ENCODE data around the gene FCHSD2. TPM values are rescaled to one million over a fixed set of nuclear protein-coding genes. Genes with fewer than 3 reads are reported as not detected.

Gene FCHSD2
- total and polyA plus RNA-seq, 2 of the 8 experiments (the other 6 are each of a cell fraction or from before 2014, with no cell fraction given), result 4.1 to 7.8 TPM

DNA sequence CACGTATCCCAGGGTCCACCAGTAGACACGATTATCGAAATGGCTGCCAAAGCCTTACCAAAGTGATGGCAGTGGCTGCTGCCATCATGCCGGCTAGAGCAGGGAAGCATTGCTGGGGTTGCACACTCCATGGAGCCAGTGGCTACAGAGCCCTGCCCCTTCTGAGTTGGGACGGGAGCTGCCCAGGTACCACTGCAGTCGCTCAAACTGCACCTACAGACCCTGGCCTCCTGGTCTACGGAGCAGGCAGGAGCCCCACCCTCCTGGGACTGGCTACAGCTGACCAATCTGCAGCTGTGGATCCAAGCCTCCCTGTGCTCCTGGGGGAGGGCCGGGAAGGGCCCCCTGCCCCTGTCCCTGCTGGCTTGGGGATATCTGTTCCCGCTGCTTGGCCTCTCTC lies 216.5 kb downstream of the FCHSD2 start:
- Histone ChIP-seq H3K4ac (replicated peaks; ENCODE audit: insufficient read length, low read depth, low read length) (no peak overlapping the region), H3K9ac (replicated peaks in 1 of 4; ENCODE audit: extremely low read depth in 1 of 4, low read depth in 3 of 4, low read length in 3 of 4) (no peak overlapping the region), H2AFZ (ENCODE audit: low read length) (no peak overlapping the region), H2AK5ac (ENCODE audit: low read depth, low read length) (no peak overlapping the region), H4K91ac (replicated peaks; ENCODE audit: insufficient read length, low read length) (no peak overlapping the region), H3K56ac (replicated peaks; ENCODE audit: insufficient read length, low read depth, low read length) (no peak overlapping the region), H4K5ac (ENCODE audit: insufficient read length, low read depth, low read length) (no peak overlapping the region), H2BK20ac (ENCODE audit: low read length) (no peak overlapping the region), H4K20me1 (replicated peaks in 1 of 2; ENCODE audit: control insufficient read depth in 1 of 2, insufficient read depth in 2 of 2, low read length in 2 of 2) (no peaks in the 10 kb centered on the region), H2BK12ac (ENCODE audit: low read depth, low read length) (no peak overlapping the region), H2BK120ac (replicated peaks; ENCODE audit: low read depth, low read length) (no peak overlapping the region), H3K23me2 (ENCODE audit: low read depth, low read length) (no peaks in the 10 kb centered on the region), H3K18ac (ENCODE audit: extremely low read depth, low read length) (no peak overlapping the region), H3K4me2 (ENCODE audit: insufficient read depth in 1 of 2, low read depth in 2 of 2, low read length in 2 of 2) (no peak overlapping the region), H3K79me1 (ENCODE audit: low read depth, low read length) (no peaks in the 10 kb centered on the region), H3K27me3 (replicated peaks in 1 of 4; ENCODE audit: control insufficient read depth in 3 of 4, extremely low read depth in 1 of 4, insufficient read depth in 3 of 4, low read length in 3 of 4) (no peaks in the 10 kb centered on the region), H4K8ac (ENCODE audit: extremely low read depth, insufficient read depth, low read length) (no peak overlapping the region), H2BK5ac (ENCODE audit: low read depth, low read length) (no peak overlapping the region), H3K4me1 (replicated peaks in 1 of 4; ENCODE audit: control insufficient read depth in 3 of 4, insufficient read depth in 4 of 4, low read length in 3 of 4) (no peaks in the 10 kb centered on the region; a peak in 1 of 7 replicates), H3K23ac (ENCODE audit: insufficient read length) (no peak overlapping the region), H3K36me3 (ENCODE audit: control insufficient read depth in 2 of 4, insufficient read depth in 4 of 4, low read length in 3 of 4) (no peaks in the 10 kb centered on the region), H3K4me3 (ENCODE audit: extremely low read depth in 1 of 4, insufficient read depth in 2 of 4, low read depth in 3 of 4, low read length in 4 of 4) (no peak overlapping the region), H3K14ac (ENCODE audit: insufficient read length) (no peak overlapping the region), H3K79me2 (ENCODE audit: control insufficient read depth in 1 of 2, insufficient read depth in 2 of 2, low read length in 2 of 2) (no peaks in the 10 kb centered on the region), H3K27ac (ENCODE audit: low read depth, low read length) (no peak overlapping the region), H2BK15ac (ENCODE audit: low read length) (no peak overlapping the region), H3K9me3 (ENCODE audit: insufficient read depth in 2 of 2, low read depth in 1 of 2, low read length in 1 of 2) (no peaks in the 10 kb centered on the region)
- no peak for DNase-seq (ENCODE audit: low read depth in 1 of 2, low spot score in 2 of 2)
- no peak for FAIRE-seq
- CTCF ChIA-PET (ENCODE audit: partially characterized antibody), result interaction anchor here (1.1 to 4.1 kb wide), 4 partner anchors 21 to 257 kb away, joined by 3 to 22 read pairs (median 8); no protein-coding TSS in a partner anchor
- POLR2A ChIA-PET (ENCODE audit: partially characterized antibody), result no interaction called here
- TF ChIP-seq YY1 (IDR thresholded peaks at IDR 0.05; ENCODE audit: low read depth, low read length) (no peak), KDM5A (IDR thresholded peaks at IDR 0.05; ENCODE audit: low read length) (no peak), JUND (IDR thresholded peaks at IDR 0.05; ENCODE audit: low read length) (no peak), USF2 (IDR thresholded peaks at IDR 0.05; ENCODE audit: low read length) (no peak), CHD2 (IDR thresholded peaks at IDR 0.05; ENCODE audit: low read length) (no peak), PHF8 (conservative IDR thresholded peaks at IDR 0.05; ENCODE audit: low read depth, low read length) (no peak)
- 89% methylated on average over 9 of the region's 9 CpGs; no CpG with 5 or more reads in 1 of the 2 experiments for WGBS, 2 experiments (ENCODE audit: extremely low coverage in 1 of 2, insufficient coverage in 1 of 2, insufficient read length in 1 of 2, insufficient replicate concordance in 2 of 2, low coverage in 1 of 2, low lambda C conversion rate in 2 of 2, missing lambda C conversion rate in 1 of 2)
